Measurements from ENCODE around the gene GGTLC2.
A peak's percentile ranks its signal among the peaks of the same experiment; 100 is the strongest.
"Not testable (repeated sequence)": the region's sequence is repeated elsewhere in the genome, so short reads cannot be mapped to it uniquely, and the experiment has no call there.

GGTLC2 gene

DNA sequence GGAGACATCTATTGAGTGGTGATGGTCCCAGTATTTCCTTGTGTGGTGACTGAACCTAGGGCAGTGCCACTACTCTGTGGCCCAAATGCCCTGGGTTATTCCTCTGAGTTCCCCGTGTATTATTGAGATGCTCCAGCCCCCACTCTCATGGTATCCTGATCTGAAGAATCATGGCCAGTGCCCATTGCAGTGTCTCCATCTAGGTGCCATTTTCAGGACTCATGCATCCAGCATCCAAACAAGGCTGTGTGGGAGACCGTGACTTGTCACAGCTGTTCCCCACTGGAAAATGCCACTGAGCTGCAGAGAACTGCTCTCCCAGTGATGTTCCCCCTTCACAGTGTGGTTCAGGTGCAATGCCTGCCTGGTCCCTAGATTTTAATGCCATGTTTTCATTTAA, 24.7 kb downstream of the GGTLC2 start:
- DNase-seq (ENCODE audit: low read depth) = no peak

DNA sequence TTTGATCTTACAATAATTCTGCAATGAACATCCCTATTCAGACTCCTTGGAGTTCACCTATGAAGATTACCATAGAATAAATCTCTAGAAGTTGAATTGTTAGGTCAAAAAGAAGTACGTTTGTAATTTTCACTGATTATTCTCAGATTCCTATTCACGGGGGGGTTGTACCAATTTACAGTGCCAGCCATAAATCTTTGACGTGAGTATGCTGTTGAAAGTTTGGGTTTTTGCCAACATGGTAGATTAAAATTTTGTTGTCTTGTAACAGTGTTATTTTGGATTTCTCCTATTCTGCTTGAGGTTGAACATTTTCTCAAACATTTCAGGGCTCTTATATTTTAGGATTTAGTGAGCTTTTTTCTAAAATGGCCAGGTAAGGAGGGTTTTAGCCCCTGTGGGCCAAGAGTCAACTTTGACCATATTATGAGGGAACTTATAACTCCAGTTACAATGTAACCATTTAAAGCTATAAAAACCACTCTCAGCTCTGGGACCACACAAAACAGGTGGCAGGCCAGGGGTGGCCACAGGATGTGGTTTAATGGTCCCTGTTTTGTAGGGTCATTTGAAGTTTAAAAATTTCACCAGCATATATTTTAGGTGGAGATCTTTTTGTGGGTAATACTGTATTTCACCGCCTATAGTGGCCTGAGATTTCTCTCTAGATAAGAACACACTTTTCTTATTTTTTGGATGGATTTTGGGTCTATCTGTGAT, 25.8 kb downstream of the GGTLC2 start:
- no peak for DNase-seq (ENCODE audit: low read depth)

DNA sequence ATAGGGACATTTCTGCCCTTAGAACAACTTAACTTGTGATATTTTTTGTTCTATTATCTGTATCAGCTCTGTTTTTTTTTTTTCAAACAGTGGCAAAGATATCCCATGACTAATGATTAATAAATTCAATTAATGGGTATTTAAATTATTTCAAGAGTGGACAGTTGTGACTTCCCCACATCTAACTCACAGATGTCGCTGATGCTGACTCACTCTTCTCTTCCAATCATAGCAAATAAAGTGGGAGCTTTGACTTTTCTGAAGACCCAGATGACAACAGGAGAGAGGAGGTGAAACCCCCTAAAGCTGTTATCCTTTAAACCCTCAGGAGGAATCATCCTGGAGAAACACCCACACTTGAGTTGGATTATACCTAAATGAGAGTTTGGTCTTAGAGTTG, 27.1 kb downstream of the GGTLC2 start:
- DNase-seq (ENCODE audit: low read depth) = no peak

DNA sequence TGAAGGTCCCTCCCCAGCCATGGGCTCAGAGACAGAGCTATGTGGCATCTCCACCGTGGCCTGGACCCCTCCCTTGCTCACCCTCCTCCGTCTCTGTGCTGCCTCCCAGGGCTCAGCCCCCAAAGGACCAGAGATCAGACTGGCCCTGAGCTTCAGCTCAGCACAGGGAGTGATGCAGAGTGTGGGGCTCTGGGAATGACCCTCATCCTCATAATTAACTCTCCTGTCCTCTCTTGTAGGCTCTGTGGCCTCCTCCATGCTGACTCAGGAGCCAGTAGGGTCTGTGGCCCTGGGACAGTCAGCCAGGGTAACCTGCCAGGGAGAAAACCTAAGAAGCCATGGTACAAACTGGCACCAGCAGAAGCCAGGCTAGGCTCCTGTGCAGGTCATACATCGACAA, 28.7 kb downstream of the GGTLC2 start:
- DNase-seq (ENCODE audit: low read depth) = no peak

DNA sequence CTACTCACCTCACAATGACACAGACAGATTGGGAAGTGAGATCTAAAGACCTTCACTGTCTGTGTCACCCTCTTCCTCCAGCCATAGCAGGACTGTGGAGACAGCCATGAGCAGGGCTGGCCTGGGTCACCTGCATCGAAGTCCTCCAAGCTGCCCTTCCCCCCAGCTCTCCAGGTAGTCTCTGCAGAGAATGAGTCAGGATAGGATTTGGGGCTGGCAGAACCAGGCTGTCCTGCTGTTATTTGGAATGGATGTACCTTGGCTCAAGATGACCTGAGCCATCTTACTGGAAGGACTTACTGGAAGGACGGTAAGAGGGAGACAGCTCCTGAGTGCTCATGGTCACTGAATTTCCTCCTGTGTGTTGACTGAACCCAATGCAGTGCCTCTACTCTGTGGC, 29.2 kb downstream of the GGTLC2 start:
- no peak for DNase-seq (ENCODE audit: low read depth)

DNA sequence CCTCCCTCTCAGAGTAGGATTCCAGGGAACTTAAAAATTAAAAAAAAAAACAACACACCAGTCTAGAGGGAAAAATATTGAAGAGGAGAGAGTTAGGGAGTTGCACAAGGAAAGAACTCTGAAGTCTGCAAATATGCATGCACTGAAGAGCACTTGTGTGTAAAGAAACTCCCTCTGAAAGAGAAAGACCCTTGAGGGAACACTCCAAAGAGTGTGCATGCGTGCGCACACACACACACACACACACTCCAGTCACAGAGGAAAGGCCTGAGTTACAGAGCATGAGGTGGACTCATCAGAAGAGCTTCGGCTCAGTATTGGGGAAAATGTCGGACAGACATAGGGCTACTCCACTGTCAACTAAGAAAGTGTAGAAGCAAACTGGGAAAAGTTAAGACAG, 30.1 kb downstream of the GGTLC2 start:
- DNase-seq (ENCODE audit: low read depth) = no peak

DNA sequence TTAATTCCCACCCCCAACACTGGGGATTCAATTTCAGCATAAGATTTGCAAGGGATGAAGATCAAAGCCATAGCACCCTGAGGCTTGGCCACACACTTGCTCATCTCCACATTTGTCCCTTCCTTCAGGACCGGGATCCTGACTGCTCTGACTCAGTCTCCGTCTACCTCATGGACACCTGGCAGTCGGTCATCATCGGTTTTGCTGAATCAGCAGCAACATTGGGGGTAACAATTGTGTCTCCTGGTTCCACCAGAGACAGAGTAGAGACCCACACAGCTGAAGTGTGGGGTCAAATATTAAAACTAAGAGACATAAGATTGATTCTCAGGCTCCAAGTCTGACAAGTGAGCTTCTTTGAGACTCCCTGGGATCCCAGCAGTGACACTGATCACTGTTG, 34.6 kb downstream of the GGTLC2 start:
- DNase-seq (ENCODE audit: low read depth) = no peak

DNA sequence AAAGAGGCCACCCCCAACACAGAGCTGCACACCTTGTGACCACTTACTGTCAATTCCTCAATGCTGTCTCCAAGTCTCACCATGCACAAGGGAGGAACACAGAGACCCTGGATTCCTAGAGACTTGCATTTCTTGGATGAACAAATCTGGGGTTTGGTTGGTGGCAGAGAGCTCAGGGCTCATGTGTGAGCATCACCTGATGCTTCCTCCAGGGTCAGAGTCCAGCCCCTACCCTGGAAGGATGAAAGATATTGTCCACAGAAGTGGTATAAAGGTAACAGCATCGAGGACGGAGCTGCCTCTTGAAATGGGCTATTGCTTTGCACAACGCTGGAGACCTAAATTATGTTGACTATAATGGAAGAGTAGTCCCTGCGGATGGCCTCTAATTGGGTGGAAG, 36.0 kb downstream of the GGTLC2 start:
- no peak for DNase-seq (ENCODE audit: low read depth)

DNA sequence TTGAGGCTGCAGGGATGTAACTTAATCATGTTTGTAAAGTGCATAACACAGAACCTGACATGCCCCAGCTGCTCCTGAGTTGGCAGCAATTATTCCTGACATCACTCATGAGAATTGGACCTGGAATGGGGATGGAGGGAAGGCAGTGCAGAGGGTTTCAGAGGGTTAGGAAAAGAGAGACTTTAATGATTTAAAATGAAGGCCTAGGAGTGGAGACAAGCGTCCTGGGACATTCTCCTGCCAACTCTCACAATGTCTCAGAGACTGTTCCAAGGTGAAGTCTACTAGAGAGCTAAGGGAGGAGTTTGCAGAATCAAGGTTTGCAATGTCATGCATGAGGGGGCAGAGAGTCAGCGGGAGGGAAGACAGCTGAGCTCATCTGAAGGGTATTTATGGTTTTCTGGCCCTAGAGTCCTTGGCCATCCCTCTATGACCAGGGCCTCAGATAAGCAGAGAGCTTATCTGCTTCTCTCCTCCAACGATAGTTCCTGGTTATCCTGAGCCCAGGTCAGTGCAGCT, 36.9 kb downstream of the GGTLC2 start:
- DNase-seq (ENCODE audit: low read depth) = peak; percentile 68

DNA sequence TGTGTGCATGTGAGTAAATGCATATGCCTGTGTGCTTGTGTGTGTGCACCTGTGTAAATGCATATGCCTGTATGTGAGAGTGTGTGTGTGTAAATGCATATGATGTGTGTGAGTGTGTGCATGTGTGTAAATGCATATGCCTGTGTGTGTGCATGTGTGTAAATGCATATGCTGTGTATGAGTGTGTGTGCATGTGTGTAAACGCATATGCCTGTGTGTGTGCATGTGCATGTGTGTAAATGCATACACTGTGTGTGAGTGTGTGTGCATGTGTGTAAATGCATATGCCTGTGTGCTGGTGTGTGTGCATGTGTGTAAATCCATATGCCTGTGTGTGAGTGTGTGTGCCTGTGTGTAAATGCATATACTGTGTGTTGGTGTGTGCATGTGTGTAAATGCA, 37.8 kb downstream of the GGTLC2 start:
- DNase-seq (ENCODE audit: low read depth) = no peak

DNA sequence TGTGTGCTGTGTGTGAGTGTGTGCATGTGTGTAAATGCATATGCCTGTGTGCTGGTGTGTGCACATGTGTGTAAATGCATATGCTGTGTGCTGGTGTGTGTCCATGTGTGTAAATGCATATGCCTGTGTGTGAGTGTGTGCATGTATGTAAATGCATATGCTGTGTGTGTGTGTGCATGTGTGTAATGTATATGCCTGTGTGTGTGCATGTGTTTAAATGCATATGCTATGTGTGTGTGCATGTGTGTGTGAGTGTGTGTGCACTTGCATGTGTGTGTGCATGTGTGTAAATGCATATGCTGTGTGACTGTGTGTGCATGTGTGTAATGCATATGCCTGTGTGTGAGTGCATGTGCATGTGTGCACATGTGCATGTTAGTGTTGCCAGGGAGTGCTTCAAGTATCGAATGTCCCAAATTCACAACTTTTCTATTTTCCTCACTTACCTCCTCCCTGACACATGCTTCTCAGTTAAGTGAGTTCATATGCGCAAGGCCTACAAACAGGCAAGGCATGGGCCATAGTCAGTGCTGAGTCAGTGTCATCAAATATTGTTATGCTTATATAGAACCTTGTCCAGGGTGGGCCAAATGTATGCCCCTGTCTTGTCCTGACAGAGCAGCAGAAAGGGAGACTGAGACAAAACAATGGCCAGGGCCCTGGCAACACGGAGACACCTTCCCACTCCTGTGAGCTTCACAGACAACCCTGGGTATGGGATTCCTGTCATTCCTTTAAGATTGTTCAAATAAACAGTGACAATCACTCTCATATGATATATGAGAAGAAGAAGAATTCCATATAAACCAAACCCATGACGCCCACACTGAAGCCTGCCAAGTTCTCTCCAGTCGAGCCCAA, 38.6 kb downstream of the GGTLC2 start:
- peak; percentile 57 for DNase-seq (ENCODE audit: low read depth)

DNA sequence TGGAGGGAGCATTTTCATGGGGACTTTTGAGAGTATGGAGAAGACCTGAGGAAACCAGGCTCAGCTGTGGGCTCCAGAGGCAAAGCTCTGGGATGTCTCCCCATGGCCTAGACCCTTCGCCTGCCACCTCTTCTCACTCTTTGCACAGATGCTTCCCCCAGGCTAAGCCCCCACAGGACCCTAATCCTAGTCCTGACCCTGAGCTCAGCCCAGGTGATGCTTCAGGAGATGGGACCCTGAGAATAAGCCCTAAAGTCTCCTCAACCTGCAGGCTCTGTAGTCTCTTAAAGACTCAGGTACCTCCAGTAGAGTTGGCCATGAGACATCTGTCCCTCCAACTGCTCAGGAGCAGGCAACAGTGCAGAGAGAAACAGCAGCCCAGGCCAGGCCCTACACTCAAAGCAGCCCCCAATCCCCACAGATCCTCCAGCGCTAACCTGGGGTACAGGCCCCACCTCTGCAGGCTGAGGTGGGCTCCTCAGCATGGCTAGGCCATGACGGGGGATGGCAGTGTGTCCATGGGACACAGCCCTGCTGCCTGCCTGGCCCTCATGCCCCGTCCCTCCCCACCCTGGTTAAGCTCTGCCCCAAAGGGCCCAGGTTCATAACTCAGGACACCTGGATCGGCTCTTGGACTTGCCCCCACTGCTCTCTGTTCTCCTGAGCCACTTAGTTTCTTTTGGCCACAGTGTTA, 39.4 kb downstream of the GGTLC2 start:
- DNase-seq (ENCODE audit: low read depth) = no peak

DNA sequence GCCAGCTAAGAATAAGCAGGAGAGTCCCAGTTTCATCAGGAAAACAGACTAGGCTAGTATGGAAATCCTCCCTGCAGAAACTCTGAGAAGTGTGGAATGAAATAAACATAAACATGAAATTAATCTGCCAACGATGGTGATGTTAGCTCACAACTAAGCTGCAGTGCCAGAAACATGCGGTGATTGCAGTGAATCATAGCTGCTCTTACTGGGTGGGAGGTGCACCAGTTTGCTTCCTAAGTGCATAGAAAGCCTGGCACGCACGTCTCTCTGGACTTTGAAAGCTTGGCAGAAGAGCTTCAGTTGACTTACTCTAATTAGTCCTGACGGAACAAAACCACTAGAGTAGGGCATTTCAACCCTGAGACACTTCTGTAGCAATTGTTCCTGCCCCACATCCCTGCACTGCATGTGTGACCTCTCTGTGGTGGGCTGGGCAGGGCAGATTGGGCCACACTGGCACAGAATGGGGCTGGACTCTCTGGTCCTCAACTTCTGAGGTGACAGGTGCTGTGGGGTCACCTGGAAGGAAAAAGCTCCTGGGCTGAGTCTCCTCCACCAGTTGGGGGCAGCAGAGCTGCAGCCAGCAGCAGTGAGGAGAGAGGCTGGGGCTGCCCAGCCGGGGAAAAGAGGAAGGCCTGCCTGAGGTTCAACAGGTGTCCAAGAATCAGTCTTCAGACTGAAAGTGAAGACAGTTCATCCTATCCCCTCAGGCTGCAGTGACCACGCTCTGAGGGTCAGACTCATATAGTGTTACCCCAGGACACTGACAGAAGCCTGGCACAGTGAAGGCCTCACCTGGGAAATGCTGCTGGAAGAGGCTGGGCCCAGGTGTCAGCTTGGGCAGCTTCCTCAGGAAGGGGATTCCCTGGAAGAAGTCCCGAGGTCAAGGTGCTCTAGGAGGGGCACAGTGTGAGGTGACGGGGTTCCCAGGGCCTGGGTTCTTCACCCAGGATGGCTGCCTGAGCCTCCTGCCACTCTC, 40.5 kb downstream of the GGTLC2 start:
- DNase-seq (ENCODE audit: low read depth) = peak; percentile 96

DNA sequence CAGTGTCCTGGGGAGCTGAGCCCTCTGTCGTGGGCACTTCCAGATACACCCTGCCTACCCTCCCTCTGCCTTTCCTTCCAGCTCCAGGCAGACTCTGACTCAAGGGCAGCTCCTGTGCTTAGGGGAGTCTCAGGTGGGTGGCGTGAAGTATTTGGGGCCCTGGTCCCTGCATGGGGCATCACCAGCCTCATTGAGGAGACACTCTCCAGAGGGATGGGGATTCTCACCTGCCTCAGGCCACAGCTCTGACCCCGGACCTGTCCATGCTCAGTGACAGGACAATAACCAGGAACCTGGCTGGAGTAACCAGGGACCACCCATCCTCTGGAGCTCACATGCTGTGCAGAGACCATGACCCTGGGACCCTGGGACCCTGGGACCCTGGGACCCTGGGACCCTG, 41.2 kb downstream of the GGTLC2 start:
- DNase-seq (ENCODE audit: low read depth) = no peak

DNA sequence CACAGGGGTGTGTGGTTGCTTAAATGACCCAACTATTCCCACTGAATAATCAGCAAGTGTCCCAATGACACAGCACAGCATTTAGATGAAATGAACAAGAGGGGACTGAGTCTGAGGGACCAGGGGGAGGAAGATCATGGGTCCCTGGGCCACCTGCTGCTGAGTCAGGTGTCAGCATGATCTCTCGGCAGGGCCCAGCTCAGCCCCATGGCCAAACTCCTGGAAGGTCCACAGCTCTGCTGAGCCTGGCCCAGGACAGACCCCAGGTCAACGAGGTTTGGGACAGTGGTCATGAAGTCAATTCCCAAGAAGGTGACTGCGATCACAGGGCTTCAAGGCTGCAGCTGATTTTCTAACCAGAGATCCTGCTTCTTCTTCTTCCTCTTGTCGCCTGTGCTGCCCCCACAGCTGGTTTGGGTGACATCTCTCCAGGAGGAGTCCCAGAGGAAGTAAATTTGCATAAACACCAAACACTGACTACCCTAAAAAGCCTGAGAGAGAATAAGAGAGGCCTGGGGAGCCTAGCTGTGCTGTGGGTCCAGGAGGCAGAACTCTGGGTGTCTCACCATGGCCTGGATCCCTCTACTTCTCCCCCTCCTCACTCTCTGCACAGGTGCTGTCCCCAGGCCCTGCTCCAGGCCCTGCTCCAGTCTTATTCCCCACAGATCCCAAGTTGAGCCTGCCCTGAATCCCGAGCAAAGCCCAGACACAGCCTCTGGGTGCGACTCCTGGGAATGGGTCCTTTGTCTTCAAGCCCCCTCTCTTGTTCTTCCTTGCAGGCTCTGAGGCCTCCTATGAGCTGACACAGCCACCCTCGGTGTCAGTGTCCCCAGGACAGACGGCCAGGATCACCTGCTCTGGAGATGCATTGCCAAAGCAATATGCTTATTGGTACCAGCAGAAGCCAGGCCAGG, 42.0 kb downstream of the GGTLC2 start:
- not testable (repeated sequence) for DNase-seq (ENCODE audit: low read depth)

DNA sequence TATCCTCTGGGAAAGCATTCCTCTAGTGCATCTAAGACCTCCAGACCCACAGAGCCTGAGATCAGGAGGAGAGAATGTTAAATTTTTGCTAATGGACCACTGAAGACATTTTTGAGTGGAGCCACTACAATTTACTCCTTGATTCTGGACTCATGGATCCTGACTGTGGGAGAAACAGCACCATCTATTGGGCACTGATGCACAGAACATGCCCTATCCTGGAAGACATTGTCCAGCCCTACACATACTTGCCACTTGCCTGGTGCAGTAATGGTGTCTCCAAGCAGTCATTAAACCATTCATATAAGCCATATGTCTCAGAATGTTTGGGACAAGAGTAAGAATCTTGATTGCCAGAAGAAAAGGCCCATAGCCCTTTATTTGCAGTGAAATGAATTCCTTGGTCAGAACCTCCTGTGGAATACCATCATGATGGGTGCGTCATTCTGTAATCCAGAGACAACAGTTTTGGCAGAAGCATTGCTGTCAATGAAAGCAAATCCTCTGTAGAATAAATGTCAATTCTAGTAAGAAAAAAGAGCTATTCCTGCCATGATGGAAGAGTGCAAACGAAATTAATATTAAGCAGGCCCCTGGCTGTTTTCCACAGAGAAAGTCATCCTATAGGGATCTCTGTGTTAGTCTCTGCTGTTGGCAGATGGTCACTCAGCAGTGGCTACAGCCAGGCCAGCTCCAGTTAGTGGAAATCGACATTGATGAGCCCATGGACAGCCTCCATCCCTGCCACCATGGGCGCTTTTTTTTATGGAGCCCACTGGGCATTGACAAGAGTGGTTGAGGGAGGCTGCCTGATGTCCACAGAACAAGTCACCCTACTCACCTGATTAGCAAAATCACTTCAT, 43.5 kb downstream of the GGTLC2 start:
- peak; percentile 50 for DNase-seq (ENCODE audit: low read depth)

DNA sequence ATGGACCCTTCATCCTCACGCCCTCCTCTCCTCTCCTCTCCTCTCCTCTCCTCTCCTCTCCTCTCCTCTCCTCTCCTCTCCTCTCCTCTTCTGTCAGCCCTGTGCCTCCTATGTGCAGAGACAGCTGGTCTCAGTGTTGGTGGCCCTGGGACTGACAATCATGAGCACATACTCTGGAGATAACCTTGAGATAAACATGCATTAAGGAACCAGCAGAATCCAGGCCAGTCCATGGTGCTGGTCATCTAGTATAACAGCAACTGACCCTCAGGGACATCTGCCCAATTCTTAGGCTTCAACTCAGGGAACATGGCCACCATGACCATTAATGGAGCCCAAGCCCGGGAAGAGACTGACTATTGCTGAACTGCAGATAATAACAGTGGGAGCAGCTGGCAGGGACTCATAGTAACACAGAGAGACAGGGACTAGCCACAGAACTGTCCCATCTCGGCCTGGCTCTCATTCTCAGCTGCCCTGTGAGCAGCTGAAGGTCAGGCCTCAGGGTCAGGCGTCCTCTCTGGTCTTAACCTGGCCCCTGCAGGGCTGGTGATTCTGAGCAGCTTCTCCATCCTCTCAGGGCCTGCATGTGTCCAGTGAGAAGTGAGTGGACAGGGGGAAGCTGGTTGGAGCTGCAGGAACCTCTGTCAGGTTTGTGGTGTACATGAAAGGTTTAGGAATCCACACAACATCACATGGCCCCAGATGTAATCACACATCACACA, 45.4 kb downstream of the GGTLC2 start:
- DNase-seq (ENCODE audit: low read depth) = no peak

DNA sequence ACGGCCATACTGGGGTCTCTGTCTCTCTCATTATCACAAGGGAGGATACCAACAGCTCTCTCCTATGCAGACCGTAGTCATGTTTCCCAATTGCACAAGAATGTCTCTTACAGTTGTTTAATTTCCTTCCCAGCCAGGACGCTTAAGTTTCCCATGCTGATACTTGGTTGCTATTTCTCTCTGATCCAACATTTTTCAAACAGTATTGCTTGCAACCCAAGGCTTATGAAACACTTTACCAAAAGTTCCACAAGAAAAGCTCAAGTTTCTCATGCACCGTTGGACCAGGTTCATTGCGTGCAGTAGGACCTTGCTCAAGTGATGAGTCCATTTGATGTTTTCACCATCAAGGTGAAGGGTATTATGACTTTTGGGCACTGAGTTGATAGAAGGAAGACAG, 46.6 kb downstream of the GGTLC2 start:
- no peak for DNase-seq (ENCODE audit: low read depth)
